ENCODE data around the gene LMAN2L.
"Not testable (repeated sequence)": the region's sequence is repeated elsewhere in the genome, so short reads cannot be mapped to it uniquely, and the experiment has no call there.

The LMAN2L gene

GRCh38 chr2:96685577-96686459, 54.0 kb downstream of the LMAN2L start:
- DNase-seq, result peak; percentile 76 to 86

- DNase-seq, result peak in 1 of 2 experiments; percentile 38
Observed at GRCh38 chr2:96684883-96685576, 54.8 kb downstream of the LMAN2L start.

GRCh38 chr2:96683972-96684820, 55.7 kb downstream of the LMAN2L start:
- no peak for DNase-seq

GRCh38 chr2:96683307-96683706, 56.6 kb downstream of the LMAN2L start:
- no peak for DNase-seq

GRCh38 chr2:96681540-96681939, 58.3 kb downstream of the LMAN2L start:
- DNase-seq, result no peak

GRCh38 chr2:96680561-96681141, 59.2 kb downstream of the LMAN2L start:
- DNase-seq, result no peak

- no peak for DNase-seq
Observed at GRCh38 chr2:96679848-96680247, 60.0 kb downstream of the LMAN2L start.

GRCh38 chr2:96669539-96670215, 70.2 kb downstream of the LMAN2L start:
- DNase-seq, result no peak

GRCh38 chr2:96668771-96669170, 71.1 kb downstream of the LMAN2L start:
- no peak for DNase-seq

- DNase-seq, result not testable (repeated sequence)
Observed at GRCh38 chr2:96665717-96666116, 74.1 kb downstream of the LMAN2L start.

GRCh38 chr2:96665083-96665569, 74.7 kb downstream of the LMAN2L start:
- DNase-seq, result no peak

- DNase-seq, result no peak
Observed at GRCh38 chr2:96664366-96664925, 75.4 kb downstream of the LMAN2L start.

- no peak for DNase-seq
Observed at GRCh38 chr2:96663829-96664228, 76.0 kb downstream of the LMAN2L start.

- DNase-seq, result no peak
Observed at GRCh38 chr2:96663177-96663576, 76.7 kb downstream of the LMAN2L start.

GRCh38 chr2:96662360-96662759, 77.5 kb downstream of the LMAN2L start:
- no peak for DNase-seq

GRCh38 chr2:96661324-96661723, 78.5 kb downstream of the LMAN2L start:
- DNase-seq, result no peak

- DNase-seq, result no peak
Observed at GRCh38 chr2:96656540-96656939, 83.3 kb downstream of the LMAN2L start.
